ENCODE data around the gene GAGE10.
"Not testable (repeated sequence)": the region's sequence is repeated elsewhere in the genome, so short reads cannot be mapped to it uniquely, and the experiment has no call there.

The GAGE10 gene

GRCh38 chrX:49312176-49312575 is 8.7 kb downstream of the GAGE10 start:
- DNase-seq (ENCODE audit: extremely low spot score, insufficient read length, low read depth): no peak
- FAIRE-seq: no peak

- DNase-seq (ENCODE audit: extremely low spot score, insufficient read length, low read depth) (no peak), FAIRE-seq (no peak)
These were observed 12.6 kb downstream of the GAGE10 start for GRCh38 chrX:49316085-49316484.

- not testable (repeated sequence) for DNase-seq (ENCODE audit: extremely low spot score, insufficient read length, low read depth); FAIRE-seq
These were observed 18.3 kb downstream of the GAGE10 start, which contains the start of gene GAGE12J for GRCh38 chrX:49321737-49322136. Gene GAGE12J, plus strand, starts transcription at chrX:49322037. Its CDS starts 1,157 bp downstream, at chrX:49323194.

- not testable (repeated sequence) for DNase-seq (ENCODE audit: extremely low spot score, insufficient read length, low read depth); FAIRE-seq
These were observed 18.8 kb downstream of the GAGE10 start for GRCh38 chrX:49322266-49322665.

DNA sequence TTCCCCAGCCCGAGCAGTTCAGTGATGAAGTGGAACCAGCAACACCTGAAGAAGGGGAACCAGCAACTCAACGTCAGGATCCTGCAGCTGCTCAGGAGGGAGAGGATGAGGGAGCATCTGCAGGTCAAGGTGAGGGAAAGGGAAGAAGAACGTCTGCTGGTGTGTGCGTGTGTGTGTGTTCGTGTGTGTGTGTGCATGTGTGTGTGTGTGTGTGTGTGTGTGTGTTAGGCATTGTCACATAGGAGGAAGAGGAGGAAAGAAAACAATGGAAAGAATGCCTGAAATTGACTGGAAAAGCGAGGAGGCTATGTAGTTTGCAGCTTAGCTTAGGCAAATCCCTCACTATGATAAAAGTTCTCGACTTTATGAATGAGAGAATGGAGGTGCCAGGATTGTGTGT is 20.3 kb downstream of the GAGE10 start:
- not testable (repeated sequence) for FAIRE-seq; DNase-seq (ENCODE audit: extremely low spot score, insufficient read length, low read depth)

GRCh38 chrX:49330421-49330820 is 27.0 kb downstream of the GAGE10 start:
- FAIRE-seq; DNase-seq (ENCODE audit: extremely low spot score, insufficient read length, low read depth): not testable (repeated sequence)

GRCh38 chrX:49331282-49331681 is 27.8 kb downstream of the GAGE10 start, which contains the start of gene GAGE13:
Gene GAGE13, plus strand, starts transcription at chrX:49331582. Its CDS starts 1,156 bp downstream, at chrX:49332738.
- not testable (repeated sequence) for DNase-seq (ENCODE audit: extremely low spot score, insufficient read length, low read depth); FAIRE-seq

DNA sequence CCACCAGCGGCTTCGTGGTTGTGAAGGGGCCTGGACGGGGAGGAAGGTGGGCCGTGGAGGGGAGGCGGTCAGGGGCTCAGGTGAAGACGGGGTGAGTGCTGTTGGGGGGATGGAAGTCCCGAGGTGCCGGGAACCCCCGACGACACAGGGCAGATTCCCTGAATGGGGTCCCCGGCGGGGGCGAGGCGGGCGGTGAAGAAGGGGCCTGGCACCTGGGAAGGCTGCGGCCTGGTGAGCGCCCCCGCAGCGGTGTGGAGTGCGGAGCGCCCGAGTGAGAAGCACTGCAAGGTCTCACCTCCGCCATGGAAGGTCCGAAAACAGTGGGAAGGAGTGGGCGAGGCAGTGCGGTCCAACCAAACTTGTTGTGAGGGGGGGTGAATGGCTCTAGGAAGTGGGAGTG is 28.4 kb downstream of the GAGE10 start:
- DNase-seq (ENCODE audit: extremely low spot score, insufficient read length, low read depth); FAIRE-seq: not testable (repeated sequence)

- DNase-seq (ENCODE audit: extremely low spot score, insufficient read length, low read depth); FAIRE-seq: not testable (repeated sequence)
These were observed 38.0 kb downstream of the GAGE10 start for GRCh38 chrX:49341449-49341848.

DNA sequence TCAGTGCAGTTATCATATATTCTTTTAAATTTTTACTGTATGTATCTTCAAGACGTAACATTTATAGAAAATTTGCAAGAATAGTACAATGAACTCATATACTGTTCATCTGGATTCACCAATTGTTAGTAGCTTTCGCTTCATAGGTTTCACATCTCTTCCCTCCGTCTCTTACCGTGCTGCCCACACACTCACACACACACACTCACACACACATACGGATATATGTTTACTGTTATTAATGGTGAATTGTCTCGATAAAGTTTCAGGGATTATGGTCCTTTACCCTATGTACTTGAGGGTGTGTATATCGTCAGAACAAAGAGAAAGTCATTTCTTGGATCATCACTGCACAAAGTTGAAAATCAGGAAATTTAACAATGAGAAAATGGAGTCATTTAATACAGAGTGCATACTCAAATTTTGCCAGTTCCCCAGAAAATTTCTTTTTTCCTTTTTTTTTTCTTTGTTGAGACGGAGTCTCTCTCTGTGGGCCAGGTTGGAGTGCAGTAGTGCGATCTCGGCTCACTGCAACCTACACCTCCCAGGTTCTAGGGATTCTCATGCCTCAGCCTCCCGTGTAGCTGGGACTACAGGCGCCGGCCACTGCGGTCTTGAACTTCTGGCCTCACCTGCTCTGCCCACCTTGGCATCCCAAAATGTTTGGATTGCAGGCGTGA is 41.2 kb downstream of the GAGE10 start:
- DNase-seq (ENCODE audit: extremely low spot score, insufficient read length, low read depth); FAIRE-seq: not testable (repeated sequence)

GRCh38 chrX:49345402-49345801 is 42.0 kb downstream of the GAGE10 start:
- not testable (repeated sequence) for FAIRE-seq; DNase-seq (ENCODE audit: extremely low spot score, insufficient read length, low read depth)

DNA sequence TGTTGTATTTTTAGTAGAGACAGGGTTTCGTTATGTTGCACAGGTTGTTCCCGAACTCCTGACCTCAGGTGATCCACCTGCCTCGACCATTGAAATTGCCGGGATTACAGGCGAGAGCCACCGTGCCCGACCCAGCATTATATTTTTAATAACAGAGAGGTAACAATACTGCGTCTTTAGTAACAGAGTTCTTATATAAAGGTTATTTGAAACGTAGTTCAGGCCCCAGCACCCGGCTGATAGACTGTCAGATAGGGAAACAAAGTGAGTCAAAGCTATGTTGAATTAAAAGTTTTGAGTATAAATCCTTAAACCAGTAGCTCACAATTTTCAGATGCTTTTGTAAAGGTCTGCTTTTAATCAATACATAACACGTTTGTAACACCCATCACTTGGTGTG is 42.7 kb downstream of the GAGE10 start:
- not testable (repeated sequence) for DNase-seq (ENCODE audit: extremely low spot score, insufficient read length, low read depth); FAIRE-seq
